CD4-positive, alpha-beta T cell treated with Interleukin-15 for 4 hours (primary cell): ENCODE results near the gene HID1.
"Not testable (repeated sequence)": the region's sequence is repeated elsewhere in the genome, so short reads cannot be mapped to it uniquely, and the experiment has no call there.

ENCODE experiments used
- DNase-seq: peaks from one replicate; pipeline ENCODE4 v3.0.0-alpha.2; 2020; ENCODE audit warnings: low spot score

HID1 gene

GRCh38 chr17:74921769-74922168 is 50.8 kb downstream of the HID1 start:
- DNase-seq, result no peak

- no peak for DNase-seq
Measured at GRCh38 chr17:74921026-74921681, 51.4 kb downstream of the HID1 start.

- no peak for DNase-seq
Measured at GRCh38 chr17:74920642-74921025, 51.9 kb downstream of the HID1 start.

- no peak for DNase-seq
Measured at GRCh38 chr17:74920306-74920620, 52.3 kb downstream of the HID1 start.

GRCh38 chr17:74919440-74920305 is 52.9 kb downstream of the HID1 start:
- DNase-seq, result peak; percentile 2

GRCh38 chr17:74918906-74919305 is 53.7 kb downstream of the HID1 start:
- DNase-seq, result no peak

GRCh38 chr17:74917430-74917829 is 55.1 kb downstream of the HID1 start:
- no peak for DNase-seq

- no peak for DNase-seq
Measured at GRCh38 chr17:74916851-74917199, 55.7 kb downstream of the HID1 start.

- no peak for DNase-seq
Measured at GRCh38 chr17:74916136-74916850, 56.3 kb downstream of the HID1 start.

- DNase-seq, result not testable (repeated sequence)
Measured at GRCh38 chr17:74911423-74911822, 61.1 kb downstream of the HID1 start.

GRCh38 chr17:74909097-74909496 is 63.5 kb downstream of the HID1 start:
- not testable (repeated sequence) for DNase-seq

- DNase-seq, result no peak
Measured at GRCh38 chr17:74907012-74907411, 65.5 kb downstream of the HID1 start.

- not testable (repeated sequence) for DNase-seq
Measured at GRCh38 chr17:74906214-74906793, 66.3 kb downstream of the HID1 start.

- no peak for DNase-seq
Measured at GRCh38 chr17:74904687-74905409, 67.7 kb downstream of the HID1 start.

- DNase-seq, result no peak
Measured at GRCh38 chr17:74903671-74904070, 68.9 kb downstream of the HID1 start.

GRCh38 chr17:74903034-74903433 is 69.5 kb downstream of the HID1 start:
- DNase-seq, result no peak

GRCh38 chr17:74901353-74902135 is 71.0 kb downstream of the HID1 start:
- DNase-seq, result no peak
